HCT116 (cell line): Measurements from ENCODE around the gene CRIP2.

Experiments
- CEBPB ChIP-seq: IDR thresholded peaks from 2 replicates; pipeline ENCODE4 v1.6.1; 2012; ENCODE audit warnings: low read depth
- CTCF ChIP-seq, 3 experiments: fragments of 200-600 bp in 1 of 3; sonication (generic) in 1 of 3; IDR thresholded peaks in 2 of 3; conservative IDR thresholded peaks in 1 of 3; 2 replicates each; pipeline ENCODE4 v1.5.1; 2012 to 2017; ENCODE audit warnings: low read depth in 2 of 3, low read length in 2 of 3, antibody characterized with exemption in 1 of 3, borderline replicate concordance in 1 of 3, control low read depth in 1 of 3, mild to moderate bottlenecking in 1 of 3, mixed read lengths in 1 of 3, mixed run types in 1 of 3, moderate library complexity in 1 of 3; ENCODE audit not compliant: insufficient read depth in 1 of 3
- EZH2phosphoT487 ChIP-seq: fragments of 200-600 bp; IDR thresholded peaks from 2 replicates; pipeline ENCODE4 v1.6.1; 2018; ENCODE audit warnings: antibody characterized with exemption, borderline replicate concordance
- POLR2A ChIP-seq: IDR thresholded peaks from 2 replicates; pipeline ENCODE4 v1.7.0; 2011; ENCODE audit warnings: borderline replicate concordance; ENCODE audit not compliant: insufficient read depth, insufficient read length; ENCODE audit errors: extremely low read depth
- SIN3A ChIP-seq: IDR thresholded peaks from 2 replicates; pipeline ENCODE4 v1.6.1; 2012; ENCODE audit warnings: low read depth
- SP1 ChIP-seq: IDR thresholded peaks from 2 replicates; pipeline ENCODE4 v1.6.1; 2012; ENCODE audit warnings: low read depth

DNA sequence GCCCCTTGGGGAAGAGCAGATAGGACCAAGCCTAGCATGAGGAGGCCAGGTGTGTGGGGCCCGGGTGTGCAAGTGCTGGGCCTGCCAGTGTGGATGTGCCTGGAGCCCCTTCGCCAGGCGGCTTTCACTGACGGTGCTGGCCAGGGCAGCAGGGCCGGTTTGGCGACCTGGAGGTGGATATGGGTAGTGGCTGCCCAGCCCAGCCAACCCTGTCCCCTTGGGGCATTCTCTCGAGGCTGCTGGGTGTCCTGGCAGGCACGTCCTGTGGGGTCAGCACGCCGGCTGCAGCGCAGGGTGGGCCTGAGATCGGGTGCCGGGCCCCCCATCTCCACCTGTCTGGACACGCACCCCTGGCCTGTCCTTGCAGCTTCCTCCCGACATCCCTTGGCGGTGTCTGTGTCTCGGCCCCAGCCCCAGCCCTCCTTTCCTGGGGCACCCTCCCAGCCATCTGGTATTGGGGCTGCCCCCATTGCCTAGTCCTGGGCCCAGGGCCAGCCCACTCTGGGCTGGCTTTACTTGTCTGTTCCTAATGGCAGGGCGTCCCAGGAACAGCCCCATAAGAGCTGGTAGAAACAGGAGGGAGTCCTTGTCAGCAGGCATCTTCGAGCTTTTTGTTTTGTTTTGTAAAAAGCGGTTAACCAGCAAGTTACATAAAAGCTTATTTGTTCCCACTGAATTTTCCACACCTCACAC, 7.2 kb upstream of the CRIP2 start:
- TF ChIP-seq EZH2phosphoT487 (no peak), CTCF (IDR thresholded peaks at IDR 0.05 in 2 of 3, conservative IDR thresholded peaks at IDR 0.05 in 1 of 3; ENCODE audit: borderline replicate concordance in 1 of 3, insufficient read depth in 1 of 3, low read depth in 2 of 3, low read length in 2 of 3) (no peak), SIN3A (no peak), CEBPB (no peak), POLR2A (no peak), SP1 (no peak)
